Spleen (tissue), 7 donors: ENCODE results near the gene SRP54.
"Not testable (repeated sequence)": the region's sequence is repeated elsewhere in the genome, so short reads cannot be mapped to it uniquely, and the experiment has no call there.

Source experiments
- CTCF ChIP-seq, 11 experiments: fragments of 200-600 bp in 7 of 11; fragments of 450-650 bp in 4 of 11; sonication (generic) in 4 of 11; IDR thresholded peaks in 8 of 11; conservative IDR thresholded peaks in 3 of 11; 1 replicate in 7 of 11; 2 replicates in 4 of 11; pipeline versions ENCODE4 v1.4.0 to v1.8.0; 2016 to 2021; ENCODE audit warnings: antibody characterized with exemption in 11 of 11, inconsistent platforms in 4 of 11, mild to moderate bottlenecking in 1 of 11
- POLR2A ChIP-seq, 3 donors: fragments of 450-650 bp; IDR thresholded peaks; one replicate each; pipeline ENCODE4 v1.5.1; 2017; ENCODE audit warnings: antibody characterized with exemption in 3 of 3, mild to moderate bottlenecking in 1 of 3
- POLR2AphosphoS5 ChIP-seq, 3 donors: sonication (generic); formaldehyde crosslinking; IDR thresholded peaks; one replicate each; pipeline ENCODE4 v1.5.1; 2017; ENCODE audit warnings: antibody characterized with exemption in 3 of 3
- donor health status: DM: no; HTN: no; CAD: no; lungs with moderate emphysema.
- donor health status: DM: no; HTN: no; CAD: no.
- donor health status: DM: no; HTN: no; CAD: no.

GRCh38 chr14:35034944-35035554 lies 52.3 kb downstream of the SRP54 start:
- TF ChIP-seq POLR2AphosphoS5 (IDR thresholded peaks at IDR 0.05); POLR2A (IDR thresholded peaks at IDR 0.05); CTCF (IDR thresholded peaks at IDR 0.05 in 8 of 11, conservative IDR thresholded peaks at IDR 0.05 in 3 of 11): not testable (repeated sequence)
